ENCODE measurements around the gene PRR16.

DNA sequence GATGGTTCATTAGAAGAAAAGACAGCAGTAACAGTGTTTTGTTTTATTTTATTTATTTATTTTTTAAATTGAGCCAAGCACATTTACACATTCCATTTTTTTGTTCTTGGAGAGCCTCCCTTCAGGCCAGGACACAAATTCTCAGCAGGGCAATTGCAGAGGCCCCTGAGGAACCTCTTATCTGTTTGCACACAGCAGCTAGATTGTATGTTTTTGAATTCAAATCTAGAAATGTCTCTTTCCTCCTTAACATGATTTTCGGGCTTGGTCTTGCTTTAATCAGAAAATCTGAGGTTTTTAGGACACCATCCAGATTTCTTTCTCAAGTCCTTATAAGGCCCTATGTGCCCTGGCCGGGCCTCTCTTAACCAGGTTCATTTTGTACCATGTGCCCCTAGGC, 76.0 kb downstream of the PRR16 start:
- TF ChIP-seq CTCF (IDR thresholded peaks at IDR 0.05): no peak
- TF ChIP-seq IRF2 (CRISPR knock-in tag; IDR thresholded peaks at IDR 0.05; ENCODE audit: borderline replicate concordance, low read depth): no peak
- TF ChIP-seq NFE2L1 (CRISPR knock-in tag; IDR thresholded peaks at IDR 0.05): no peak
- no peak for TF ChIP-seq ZNF263 (CRISPR knock-in tag; IDR thresholded peaks at IDR 0.05; ENCODE audit: low read depth)
- no peak for TF ChIP-seq USF2 (CRISPR knock-in tag; IDR thresholded peaks at IDR 0.05)
- no peak for TF ChIP-seq ELF4 (CRISPR knock-in tag; IDR thresholded peaks at IDR 0.05; ENCODE audit: low read depth)

All from WTC11 (cell line).